ENCODE measurements around the gene PIK3R2. TPM values are rescaled to one million over a fixed set of nuclear protein-coding genes. Genes with fewer than 3 reads are reported as not detected.

The PIK3R2 gene
- total and polyA plus RNA-seq, 2 experiments from 2014 or later: 8.5 to 66.6 TPM

GRCh38 chr19:18179957-18180356, 27.0 kb downstream of the PIK3R2 start:
- no peak overlapping the region for H3K4me3 Mint-ChIP-seq
- H3K4me2 ChIP-seq: no peak overlapping the region
- H3K4me1 Mint-ChIP-seq: no peaks in the 10 kb centered on the region
- no peaks in the 10 kb centered on the region for H3K4me1 ChIP-seq (ENCODE audit: insufficient read depth)
- no peaks in the 10 kb centered on the region for H3K9me3 Mint-ChIP-seq
- H2AFZ ChIP-seq: no peak overlapping the region
- DNase-seq (ENCODE audit: low spot score) (no peak), ATAC-seq (no peak)
- H3K4me3 ChIP-seq: no peak overlapping the region
- peaks cover 5% of the 10 kb centered on the region; the same call in 1 of the 3 replicates for H3K36me3 Mint-ChIP-seq (ENCODE audit: low read depth)
- no peaks in the 10 kb centered on the region for H3K9me2 ChIP-seq (ENCODE audit: insufficient read depth)
- no peaks in the 10 kb centered on the region for H3F3A ChIP-seq (replicated peaks; ENCODE audit: low read depth)
- peaks cover 2% of the 10 kb centered on the region; the same call in 1 of the 2 replicates for H3K27me3 ChIP-seq (ENCODE audit: insufficient read depth)
- H4K20me1 ChIP-seq (replicated peaks; ENCODE audit: insufficient read depth): no peaks in the 10 kb centered on the region
- no peak overlapping the region for H3K27ac ChIP-seq (ENCODE audit: low read depth)
- peaks cover 8% of the 10 kb centered on the region for H3K27me3 Mint-ChIP-seq (ENCODE audit: insufficient read depth, low read depth, poor library complexity)
- no peak for TF ChIP-seq ZNF114 (CRISPR knock-in tag; IDR thresholded peaks at IDR 0.05)
- no peak for TF ChIP-seq CTCF (conservative IDR thresholded peaks at IDR 0.05; ENCODE audit: low read depth in 2 of 2)
- no peak for TF ChIP-seq JUNB (IDR thresholded peaks at IDR 0.05; ENCODE audit: unreplicated experiment)
- TF ChIP-seq NANOG (IDR thresholded peaks at IDR 0.05; ENCODE audit: borderline replicate concordance): no peak
- no peak overlapping the region for H3K27ac Mint-ChIP-seq
- H3K36me3 ChIP-seq (ENCODE audit: insufficient read depth): no peaks in the 10 kb centered on the region
- no peaks in the 10 kb centered on the region for H3K79me2 ChIP-seq (replicated peaks; ENCODE audit: insufficient read depth)

GRCh38 chr19:18183529-18183928, 30.6 kb downstream of the PIK3R2 start:
- Histone ChIP-seq H3K27me3 (ENCODE audit: insufficient read depth) (no peaks in the 10 kb centered on the region), H3K4me3 (no peak overlapping the region), H4K20me1 (replicated peaks; ENCODE audit: insufficient read depth) (no peaks in the 10 kb centered on the region), H3K36me3 (ENCODE audit: insufficient read depth) (no peaks in the 10 kb centered on the region), H2AFZ (no peak overlapping the region), H3F3A (replicated peaks; ENCODE audit: low read depth) (0 out of 2 replicates have a peak, but pooled peaks cover 8% of the 10 kb centered on the region), H3K9me2 (ENCODE audit: insufficient read depth) (no peaks in the 10 kb centered on the region), H3K4me2 (no peak overlapping the region), H3K79me2 (replicated peaks; ENCODE audit: insufficient read depth) (no peaks in the 10 kb centered on the region), H3K27ac (ENCODE audit: low read depth) (no peak overlapping the region), H3K4me1 (ENCODE audit: insufficient read depth) (no peaks in the 10 kb centered on the region)
- ATAC-seq (no peak), DNase-seq (ENCODE audit: low spot score) (no peak)
- no peak overlapping the region for H3K4me3 Mint-ChIP-seq
- peaks cover 4% of the 10 kb centered on the region; the same call in 2 of the 3 replicates for H3K4me1 Mint-ChIP-seq
- H3K9me3 Mint-ChIP-seq: no peaks in the 10 kb centered on the region
- H3K27me3 Mint-ChIP-seq (ENCODE audit: insufficient read depth, low read depth, poor library complexity): peaks cover 2% of the 10 kb centered on the region
- H3K36me3 Mint-ChIP-seq (ENCODE audit: low read depth): no peaks in the 10 kb centered on the region
- no peak overlapping the region for H3K27ac Mint-ChIP-seq
- TF ChIP-seq REST (IDR thresholded peaks at IDR 0.05; ENCODE audit: unreplicated experiment) (no peak), ZNF462 (CRISPR knock-in tag; IDR thresholded peaks at IDR 0.05) (no peak), EZH2 (IDR thresholded peaks at IDR 0.05; ENCODE audit: low read depth, unreplicated experiment) (no peak), ETS1 (IDR thresholded peaks at IDR 0.05) (no peak), JUNB (IDR thresholded peaks at IDR 0.05; ENCODE audit: unreplicated experiment) (no peak), POLR2AphosphoS5 (IDR thresholded peaks at IDR 0.05; ENCODE audit: low read depth) (no peak), EZH2phosphoT487 (IDR thresholded peaks at IDR 0.05; ENCODE audit: unreplicated experiment) (no peak)

Data from GM23338 (cell line).